Mesendoderm (in vitro differentiated cells): ENCODE results near the gene CSAD.

Experiments
- DNase-seq: peaks from one replicate; pipeline ENCODE4 v3.0.0; 2013
- H2AK5ac ChIP-seq: 2 replicates; pipeline ENCODE4 v1.6.1; 2013; ENCODE audit warnings: low read length, inconsistent platforms
- H2BK120ac ChIP-seq: 2 replicates; pipeline ENCODE4 v1.6.1; 2013; ENCODE audit warnings: low read depth, mild to moderate bottlenecking, low read length, moderate library complexity, mixed read lengths
- H2BK15ac ChIP-seq: replicated peaks from 2 replicates; pipeline ENCODE4 v1.6.1; 2013; ENCODE audit warnings: low read depth, mild to moderate bottlenecking, moderate library complexity
- H2BK5ac ChIP-seq: 2 replicates; pipeline ENCODE4 v1.6.1; 2013; ENCODE audit warnings: low read length, inconsistent platforms
- H3K18ac ChIP-seq: 2 replicates; pipeline ENCODE4 v1.6.1; 2013; ENCODE audit warnings: mild to moderate bottlenecking, low read length, mixed read lengths
- H3K23ac ChIP-seq: one replicate; pipeline ENCODE4 v1.6.1; 2013; ENCODE audit warnings: low read length
- H3K27ac ChIP-seq: 2 replicates; pipeline ENCODE4 v1.5.1; 2013; ENCODE audit warnings: low read depth, mild to moderate bottlenecking, inconsistent platforms, low read length, moderate library complexity
- H3K27me3 ChIP-seq: 2 replicates; pipeline ENCODE4 v1.6.1; 2013; ENCODE audit warnings: low read length, control low read depth, mild to moderate bottlenecking, inconsistent platforms; ENCODE audit not compliant: insufficient read depth, poor library complexity
- H3K36me3 ChIP-seq: 2 replicates; pipeline ENCODE4 v1.6.1; 2013; ENCODE audit warnings: low read length, inconsistent platforms; ENCODE audit not compliant: control insufficient read depth, insufficient read depth
- H3K4ac ChIP-seq: one replicate; pipeline ENCODE4 v1.6.1; 2013; ENCODE audit warnings: low read depth, mild to moderate bottlenecking, low read length, moderate library complexity
- H3K4me1 ChIP-seq: 2 replicates; pipeline ENCODE4 v1.6.1; 2013; ENCODE audit warnings: low read depth, low read length, inconsistent platforms; ENCODE audit not compliant: control insufficient read depth
- H3K4me2 ChIP-seq: 2 replicates; pipeline ENCODE4 v1.6.1; 2013; ENCODE audit warnings: low read length
- H3K4me3 ChIP-seq: 2 replicates; pipeline ENCODE4 v1.5.1; 2013; ENCODE audit warnings: mild to moderate bottlenecking, low read length
- H3K56ac ChIP-seq: one replicate; pipeline ENCODE4 v1.6.1; 2013; ENCODE audit warnings: low read length
- H3K79me1 ChIP-seq: 2 replicates; pipeline ENCODE4 v1.6.1; 2013; ENCODE audit warnings: low read length, inconsistent platforms
- H3K79me2 ChIP-seq: 2 replicates; pipeline ENCODE4 v1.6.1; 2013; ENCODE audit warnings: mild to moderate bottlenecking, low read length; ENCODE audit not compliant: control insufficient read depth, insufficient read depth
- H3K9ac ChIP-seq: 2 replicates; pipeline ENCODE4 v1.6.1; 2013; ENCODE audit warnings: low read length, inconsistent platforms
- H4K5ac ChIP-seq: one replicate; pipeline ENCODE4 v1.6.1; 2013; ENCODE audit warnings: low read length
- H4K8ac ChIP-seq: one replicate; pipeline ENCODE4 v1.6.1; 2013; ENCODE audit warnings: low read depth, mild to moderate bottlenecking, control low read depth, low read length, moderate library complexity
- WGBS: extraction: QIAGEN DNeasy Blood & Tissue Kit; methylation state at CpG from one replicate; pipeline ENCODE4 v1.1.7; 2013; ENCODE audit warnings: low lambda C conversion rate, missing lambda C conversion rate; ENCODE audit not compliant: insufficient coverage; ENCODE audit errors: extremely low coverage; 5-methylcytosine and 5-hydroxymethylcytosine counted together

CSAD gene

DNA sequence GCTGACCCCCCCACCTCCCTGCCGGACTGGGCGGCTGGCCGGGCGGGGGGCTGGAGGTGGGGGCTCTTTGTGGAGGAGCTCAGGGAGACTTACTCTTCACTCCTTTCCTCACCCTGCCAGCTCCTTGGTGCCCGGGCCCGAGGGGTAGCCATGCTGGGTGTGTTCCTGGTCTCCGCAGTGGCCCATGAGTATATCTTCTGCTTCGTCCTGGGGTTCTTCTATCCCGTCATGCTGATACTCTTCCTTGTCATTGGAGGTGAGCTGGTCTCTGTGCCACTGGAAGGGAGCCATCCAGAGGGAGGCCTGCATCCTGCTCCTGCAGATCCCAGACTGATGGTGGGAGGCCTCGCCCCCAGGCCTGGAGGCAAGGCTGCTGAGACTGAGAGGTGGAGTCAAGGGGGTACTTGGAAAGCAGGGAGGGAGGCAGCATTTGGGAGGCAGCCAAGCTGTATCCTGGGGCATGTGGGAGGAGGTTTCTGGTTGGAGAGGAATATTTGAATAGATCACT, 57.7 kb downstream of the CSAD start:
- no peak overlapping the region for H4K8ac ChIP-seq
- H2AK5ac ChIP-seq, result no peak overlapping the region
- H3K4ac ChIP-seq, result no peak overlapping the region
- H3K4me2 ChIP-seq, result no peak overlapping the region
- H3K23ac ChIP-seq, result no peak overlapping the region
- no peak overlapping the region for H3K9ac ChIP-seq
- H2BK15ac ChIP-seq, result no peak overlapping the region
- H3K79me2 ChIP-seq, result no peaks in the 10 kb centered on the region
- peak; percentile 32 for DNase-seq
- H3K36me3 ChIP-seq, result no peaks in the 10 kb centered on the region
- H3K79me1 ChIP-seq, result no peaks in the 10 kb centered on the region
- no peak overlapping the region for H3K56ac ChIP-seq
- H2BK5ac ChIP-seq, result no peak overlapping the region
- H3K18ac ChIP-seq, result no peak overlapping the region
- H3K27ac ChIP-seq, result no peak overlapping the region
- no peak overlapping the region for H3K4me3 ChIP-seq
- WGBS, result no CpG with 5 or more reads among the region's 10 CpGs
- no peaks in the 10 kb centered on the region for H3K4me1 ChIP-seq
- H3K27me3 ChIP-seq, result no peaks in the 10 kb centered on the region
- no peak overlapping the region for H2BK120ac ChIP-seq
- H4K5ac ChIP-seq, result no peak overlapping the region

DNA sequence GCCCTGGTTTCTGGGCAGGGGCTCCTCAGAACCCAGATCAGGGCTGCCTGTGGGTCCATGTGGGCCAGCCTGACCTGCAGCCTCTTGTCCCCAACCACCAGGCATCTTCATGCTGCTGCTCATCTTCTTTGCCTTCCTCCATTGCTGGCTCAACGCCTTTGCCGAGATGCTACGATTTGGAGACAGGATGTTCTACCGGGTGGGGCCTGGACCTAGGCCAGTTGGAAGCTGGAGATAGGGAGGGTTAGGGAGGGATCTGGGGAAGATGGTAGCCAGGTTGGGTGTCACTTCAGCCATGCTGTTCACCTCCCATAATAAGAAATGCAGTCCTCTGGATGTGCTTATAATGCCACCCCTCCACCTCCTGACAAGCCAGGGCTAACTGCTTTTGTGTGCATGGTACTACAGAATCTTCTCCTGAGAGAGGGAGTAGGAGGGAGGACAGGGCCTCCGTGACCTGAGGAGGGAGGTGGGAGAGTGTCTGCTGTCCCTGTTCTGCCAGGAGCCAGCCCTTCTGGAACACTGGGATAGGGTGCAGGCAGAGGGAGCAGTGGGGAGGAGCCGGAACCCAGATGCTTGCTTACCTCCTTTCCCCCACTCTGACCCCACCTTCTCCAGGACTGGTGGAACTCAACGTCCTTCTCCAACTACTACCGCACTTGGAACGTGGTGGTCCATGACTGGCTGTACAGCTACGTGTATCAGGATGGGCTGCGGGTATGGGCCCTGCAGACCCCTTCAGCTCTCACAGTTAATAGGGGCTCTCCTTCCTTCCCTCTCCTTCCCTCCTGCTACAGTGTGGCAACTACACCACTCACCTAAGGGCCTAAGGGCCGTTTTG, 59.8 kb downstream of the CSAD start:
- H3K23ac ChIP-seq, result no peak overlapping the region
- no peaks in the 10 kb centered on the region for H3K4me1 ChIP-seq
- no peak overlapping the region for H2BK15ac ChIP-seq
- no peak overlapping the region for H3K4me3 ChIP-seq
- no peak overlapping the region for H3K27ac ChIP-seq
- H3K9ac ChIP-seq, result no peak overlapping the region
- H4K5ac ChIP-seq, result no peak overlapping the region
- H3K4me2 ChIP-seq, result no peak overlapping the region
- no peak overlapping the region for H4K8ac ChIP-seq
- no peak overlapping the region for H2BK5ac ChIP-seq
- no peaks in the 10 kb centered on the region for H3K79me2 ChIP-seq
- H3K4ac ChIP-seq, result no peak overlapping the region
- no peak overlapping the region for H3K18ac ChIP-seq
- no CpG with 5 or more reads among the region's 12 CpGs for WGBS
- H3K27me3 ChIP-seq, result no peaks in the 10 kb centered on the region
- H2AK5ac ChIP-seq, result no peak overlapping the region
- no peak overlapping the region for H3K56ac ChIP-seq
- no peak overlapping the region for H2BK120ac ChIP-seq
- H3K79me1 ChIP-seq, result no peaks in the 10 kb centered on the region
- H3K36me3 ChIP-seq, result no peaks in the 10 kb centered on the region
- DNase-seq, result no peak

DNA sequence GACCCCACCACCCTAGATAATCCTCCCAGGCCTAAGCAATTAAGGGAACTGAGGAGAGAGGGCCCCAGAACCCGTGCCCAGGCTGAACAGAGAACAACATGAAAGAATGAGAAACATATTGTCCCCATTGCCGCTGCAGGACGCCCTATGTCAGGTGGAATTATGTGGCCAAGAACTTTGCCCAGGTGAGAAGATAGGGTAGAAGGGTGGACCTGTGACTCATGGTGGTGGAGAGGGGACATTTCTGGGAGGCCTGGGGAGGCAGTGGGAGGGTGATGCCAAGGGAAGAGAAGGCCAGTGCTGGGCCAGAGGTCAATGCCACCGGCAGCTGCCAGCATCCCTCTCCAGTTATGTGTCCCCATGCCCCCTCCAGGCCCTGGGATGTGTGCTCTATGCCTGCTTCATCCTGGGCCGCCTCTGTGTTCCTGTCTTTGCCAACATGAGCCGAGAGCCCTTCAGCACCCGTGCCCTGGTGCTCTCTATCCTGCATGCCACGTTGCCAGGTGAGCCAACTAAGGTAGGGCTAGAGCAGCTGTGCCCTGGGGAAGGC, 61.9 kb downstream of the CSAD start:
- H3K27me3 ChIP-seq, result no peaks in the 10 kb centered on the region
- no peak overlapping the region for H4K8ac ChIP-seq
- no peak overlapping the region for H3K56ac ChIP-seq
- H2BK15ac ChIP-seq, result no peak overlapping the region
- H3K18ac ChIP-seq, result no peak overlapping the region
- no peak overlapping the region for H3K9ac ChIP-seq
- H4K5ac ChIP-seq, result no peak overlapping the region
- DNase-seq, result no peak
- no peak overlapping the region for H2AK5ac ChIP-seq
- no peak overlapping the region for H3K4me3 ChIP-seq
- H3K79me2 ChIP-seq, result no peaks in the 10 kb centered on the region
- no peak overlapping the region for H2BK5ac ChIP-seq
- H3K36me3 ChIP-seq, result no peaks in the 10 kb centered on the region
- no peak overlapping the region for H2BK120ac ChIP-seq
- no peak overlapping the region for H3K4me2 ChIP-seq
- no peaks in the 10 kb centered on the region for H3K79me1 ChIP-seq
- no CpG with 5 or more reads among the region's 8 CpGs for WGBS
- H3K4ac ChIP-seq, result no peak overlapping the region
- no peak overlapping the region for H3K23ac ChIP-seq
- H3K4me1 ChIP-seq, result no peaks in the 10 kb centered on the region
- no peak overlapping the region for H3K27ac ChIP-seq

DNA sequence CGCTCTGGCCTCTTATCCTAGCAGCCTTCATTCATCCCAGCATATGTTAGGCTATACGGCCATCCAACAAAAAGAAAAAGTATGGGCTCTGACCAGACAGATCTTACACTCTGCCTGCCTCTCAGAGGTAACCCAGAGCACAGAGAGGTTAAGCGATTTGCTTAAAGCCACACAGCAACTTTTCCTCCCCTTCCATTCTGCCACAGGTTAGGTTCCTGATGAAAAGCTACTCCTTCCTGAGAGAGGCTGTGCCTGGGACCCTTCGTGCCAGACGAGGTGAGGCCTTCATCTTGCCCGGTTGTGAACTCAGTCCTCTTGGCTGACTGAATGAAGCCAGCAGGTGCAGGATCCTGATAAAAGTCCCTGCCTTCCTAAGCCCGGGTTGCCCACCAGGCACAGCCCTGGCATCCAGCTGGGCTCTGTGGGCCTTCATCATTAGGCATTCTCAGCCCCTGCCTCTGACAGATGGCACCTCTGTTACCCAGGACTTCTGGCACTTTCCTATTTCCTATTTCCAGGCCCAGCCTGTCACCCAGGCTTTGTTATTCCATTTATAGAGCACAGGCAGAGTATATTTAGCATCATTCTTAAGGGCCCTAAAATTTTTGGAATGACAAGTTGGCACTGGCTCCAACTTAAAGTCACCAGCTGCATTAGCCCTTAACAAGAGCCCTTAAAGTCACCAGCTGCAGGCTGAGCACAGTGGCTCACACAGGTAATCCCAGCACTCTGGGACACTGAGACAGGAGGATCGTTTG, 64.7 kb downstream of the CSAD start:
- no peaks in the 10 kb centered on the region for H3K36me3 ChIP-seq
- H3K9ac ChIP-seq, result no peak overlapping the region
- H3K18ac ChIP-seq, result no peak overlapping the region
- no CpG with 5 or more reads among the region's 8 CpGs for WGBS
- H4K5ac ChIP-seq, result no peak overlapping the region
- H3K79me2 ChIP-seq, result no peaks in the 10 kb centered on the region
- no peak for DNase-seq
- no peaks in the 10 kb centered on the region for H3K4me1 ChIP-seq
- no peak overlapping the region for H3K23ac ChIP-seq
- no peak overlapping the region for H3K27ac ChIP-seq
- H4K8ac ChIP-seq, result no peak overlapping the region
- H2BK15ac ChIP-seq, result no peak overlapping the region
- no peak overlapping the region for H2BK5ac ChIP-seq
- H3K4me2 ChIP-seq, result no peak overlapping the region
- no peak overlapping the region for H2BK120ac ChIP-seq
- no peak overlapping the region for H3K4ac ChIP-seq
- no peak overlapping the region for H2AK5ac ChIP-seq
- H3K27me3 ChIP-seq, result no peaks in the 10 kb centered on the region
- H3K56ac ChIP-seq, result no peak overlapping the region
- H3K79me1 ChIP-seq, result no peaks in the 10 kb centered on the region
- no peak overlapping the region for H3K4me3 ChIP-seq

DNA sequence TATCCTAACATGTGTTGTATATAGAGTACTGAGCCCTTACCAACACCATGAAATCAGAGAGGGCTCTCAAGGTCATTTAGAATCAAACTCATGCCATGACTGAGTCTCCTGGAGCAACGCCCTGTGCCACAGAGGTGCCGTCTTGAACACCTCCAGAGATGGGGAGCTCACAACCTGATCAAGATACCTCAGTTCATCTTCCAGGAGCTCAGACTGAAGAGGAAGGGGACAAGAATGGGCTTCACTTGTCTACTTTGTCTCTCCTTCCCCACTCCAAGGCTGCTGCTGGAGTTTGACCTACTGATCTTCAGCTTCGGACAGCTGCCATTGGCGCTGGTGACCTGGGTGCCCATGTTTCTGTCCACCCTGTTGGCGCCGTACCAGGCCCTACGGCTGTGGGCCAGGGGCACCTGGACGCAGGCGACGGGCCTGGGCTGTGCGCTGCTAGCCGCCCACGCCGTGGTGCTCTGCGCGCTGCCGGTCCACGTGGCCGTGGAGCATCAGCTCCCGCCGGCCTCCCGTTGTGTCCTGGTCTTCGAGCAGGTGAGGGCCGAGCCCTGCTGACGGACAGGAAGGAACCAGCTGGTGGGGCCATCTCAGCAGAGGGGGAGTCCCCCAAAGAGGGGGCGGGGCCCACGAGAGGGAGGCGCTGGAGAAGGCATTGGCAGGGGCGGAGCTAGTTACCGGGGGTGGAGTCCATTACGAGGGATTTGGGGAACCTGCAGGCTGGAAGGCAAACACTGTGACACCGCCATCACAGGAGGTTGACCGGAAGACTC, 65.4 kb downstream of the CSAD start:
- Histone ChIP-seq H3K79me2 (no peaks in the 10 kb centered on the region), H3K4me3 (no peak overlapping the region), H2BK15ac (no peak overlapping the region), H3K9ac (no peak overlapping the region), H3K36me3 (no peaks in the 10 kb centered on the region), H3K4ac (no peak overlapping the region), H2BK120ac (no peak overlapping the region), H3K56ac (no peak overlapping the region), H3K79me1 (no peaks in the 10 kb centered on the region), H2BK5ac (no peak overlapping the region), H3K27ac (no peak overlapping the region), H4K5ac (no peak overlapping the region), H3K23ac (no peak overlapping the region), H3K18ac (no peak overlapping the region), H3K27me3 (no peaks in the 10 kb centered on the region), H4K8ac (no peak overlapping the region), H3K4me1 (no peaks in the 10 kb centered on the region), H3K4me2 (no peak overlapping the region), H2AK5ac (no peak overlapping the region)
- no CpG with 5 or more reads among the region's 33 CpGs for WGBS
- peak; percentile 55 for DNase-seq
